GM23338 (cell line): ENCODE measurements around the gene STRN4. TPM values are rescaled to one million over a fixed set of nuclear protein-coding genes. Genes with fewer than 3 reads are reported as not detected.

Source experiments
- ATAC-seq: fragments of 200-7000 bp; cut with Tn5 transposase; 3 replicates; pipeline ENCODE4 v1.9.1; 2020
- DNase-seq: peaks from one replicate; pipeline ENCODE4 v3.0.0-alpha.2; 2015; ENCODE audit warnings: low spot score
- H2AFZ ChIP-seq: fragments of 200-600 bp; sonication (generic); 2 replicates; pipeline ENCODE4 v1.8.0; 2016; ENCODE audit warnings: antibody characterized with exemption, mild to moderate bottlenecking, moderate library complexity
- H3F3A ChIP-seq: fragments of 200-600 bp; sonication (generic); replicated peaks from 2 replicates; pipeline ENCODE4 v1.8.0; 2017; ENCODE audit warnings: antibody characterized with exemption, mixed run types, low read depth
- H3K27ac ChIP-seq: fragments of 200-600 bp; sonication (generic); 2 replicates; pipeline ENCODE4 v1.6.1; 2016; ENCODE audit warnings: low read depth
- H3K27me3 ChIP-seq: fragments of 200-600 bp; sonication (generic); 2 replicates; pipeline ENCODE4 v1.8.0; 2016; ENCODE audit warnings: mild to moderate bottlenecking, mixed run types, moderate library complexity; ENCODE audit not compliant: insufficient read depth
- H3K36me3 ChIP-seq: fragments of 200-600 bp; sonication (generic); 2 replicates; pipeline ENCODE4 v1.8.0; 2016; ENCODE audit warnings: mild to moderate bottlenecking; ENCODE audit not compliant: insufficient read depth
- H3K4me1 ChIP-seq: fragments of 200-600 bp; sonication (generic); 2 replicates; pipeline ENCODE4 v1.8.0; 2016; ENCODE audit warnings: mild to moderate bottlenecking, moderate library complexity; ENCODE audit not compliant: insufficient read depth
- H3K4me2 ChIP-seq: fragments of 200-600 bp; sonication (generic); 2 replicates; pipeline ENCODE4 v1.7.1; 2017; ENCODE audit warnings: mixed run types
- H3K4me3 ChIP-seq: fragments of 200-600 bp; sonication (generic); 2 replicates; pipeline ENCODE4 v1.6.1; 2016; ENCODE audit warnings: mixed run types
- H3K79me2 ChIP-seq: fragments of 200-600 bp; sonication (generic); replicated peaks from 2 replicates; pipeline ENCODE4 v1.8.0; 2017; ENCODE audit warnings: mild to moderate bottlenecking; ENCODE audit not compliant: insufficient read depth
- H3K9me2 ChIP-seq: fragments of 200-600 bp; sonication (generic); 2 replicates; pipeline ENCODE4 v1.8.0; 2017; ENCODE audit not compliant: insufficient read depth
- H4K20me1 ChIP-seq: fragments of 200-600 bp; sonication (generic); replicated peaks from 2 replicates; pipeline ENCODE4 v1.8.0; 2017; ENCODE audit warnings: mild to moderate bottlenecking; ENCODE audit not compliant: insufficient read depth
- H3K27ac Mint-ChIP-seq: 2 replicates; pipeline ENCODE4 v1.8.0; 2020; ENCODE audit warnings: inconsistent platforms, mild to moderate bottlenecking, moderate library complexity, mixed read lengths
- H3K27me3 Mint-ChIP-seq: 3 replicates; pipeline ENCODE4 v1.8.0; 2022; ENCODE audit warnings: low read depth, mild to moderate bottlenecking, moderate library complexity, mixed read lengths, inconsistent platforms; ENCODE audit not compliant: insufficient read depth, poor library complexity
- H3K36me3 Mint-ChIP-seq: 3 replicates; pipeline ENCODE4 v1.8.0; 2021; ENCODE audit warnings: low read depth, mild to moderate bottlenecking, inconsistent platforms, moderate library complexity, mixed read lengths
- H3K4me1 Mint-ChIP-seq: 3 replicates; pipeline ENCODE4 v1.8.0; 2020; ENCODE audit warnings: mild to moderate bottlenecking, inconsistent platforms, mixed read lengths
- H3K4me3 Mint-ChIP-seq: 3 replicates; pipeline ENCODE4 v1.8.0; 2021; ENCODE audit warnings: moderate library complexity, mild to moderate bottlenecking, inconsistent platforms, mixed read lengths
- H3K9me3 Mint-ChIP-seq: 3 replicates; pipeline ENCODE4 v1.8.0; 2020; ENCODE audit warnings: moderate library complexity, mild to moderate bottlenecking, inconsistent platforms, mixed read lengths
- CTCF ChIP-seq, 2 experiments: fragments of 200-600 bp in 1 of 2; sonication (generic) in 1 of 2; conservative IDR thresholded peaks; 2 replicates each; pipeline versions ENCODE4 v1.5.1 to v1.6.1; 2016 to 2017; ENCODE audit warnings: antibody characterized with exemption in 2 of 2, low read depth in 2 of 2, mild to moderate bottlenecking in 2 of 2, moderate library complexity in 1 of 2
- EZH2phosphoT487 ChIP-seq: fragments of 200-600 bp; sonication (generic); IDR thresholded peaks from one replicate; pipeline ENCODE4 v1.8.1; 2018; ENCODE audit warnings: antibody characterized with exemption; ENCODE audit not compliant: unreplicated experiment
- POLR2AphosphoS5 ChIP-seq: IDR thresholded peaks from 2 replicates; pipeline ENCODE4 v1.6.1; 2016; ENCODE audit warnings: antibody characterized with exemption, low read depth
- ZNF462 ChIP-seq: fragments of 250-450 bp; sonication (Bioruptor Pico); IDR thresholded peaks from 2 replicates; pipeline ENCODE4 v1.5.0; 2020; ENCODE audit warnings: mild to moderate bottlenecking, moderate library complexity
- long read RNA-seq: library from polyadenylated mRNA; unstranded; transcript quantifications from one replicate; pipeline ENCODE4 v2.0.0, GENCODE V29; 2020; ENCODE audit not compliant: unreplicated experiment
- polyA plus RNA-seq: library from polyadenylated mRNA; unstranded; fragments of >200 nt; fragmentation: Nextera tagmentation; extraction: Ambion mirVana; gene quantifications from 2 replicates; pipeline ENCODE4 v1.2.1, GENCODE V29; 2016
- total RNA-seq: library from RNA; depleted of rRNA; stranded (reverse); fragments of >200 nt; shearing (Covaris generic); gene quantifications from 2 replicates; pipeline ENCODE4 v1.2.3, GENCODE V29; 2014; rRNA removed

The STRN4 gene
- 131 and 140 TPM in 2 replicates for total RNA-seq
- 58.0 and 62.1 TPM in 2 replicates for polyA plus RNA-seq
- long read RNA-seq, partial matches to known transcripts = 4 of 7 reads
- long read RNA-seq, other reads (novel, unspliced or antisense) = 0 of 7 reads

- H3K36me3 ChIP-seq = peaks cover 4% of the 10 kb centered on the region; the same call in 1 of the 2 replicates
- H3K27me3 Mint-ChIP-seq = peaks cover 25% of the 10 kb centered on the region
- ATAC-seq (peak; percentile 14), DNase-seq (peak; percentile 64)
- H3F3A ChIP-seq = 0 out of 2 replicates have a peak, but pooled peaks cover 14% of the 10 kb centered on the region
- H3K9me2 ChIP-seq = no peaks in the 10 kb centered on the region
- no peak within 1 kb of the TSS; the same call in 1 of the 2 replicates for H2AFZ ChIP-seq
- H3K27ac Mint-ChIP-seq = peak within 1 kb of the TSS; percentile 96
- H4K20me1 ChIP-seq = peaks cover 39% of the 10 kb centered on the region
- H3K36me3 Mint-ChIP-seq = peaks cover 36% of the 10 kb centered on the region
- peak within 1 kb of the TSS; percentile 98 for H3K4me3 Mint-ChIP-seq
- 0 out of 2 replicates have a peak within 1 kb of the TSS, but pooled peaks have one; percentile 5 for H3K27ac ChIP-seq
- H3K4me3 ChIP-seq = peak within 1 kb of the TSS; percentile 93
- H3K27me3 ChIP-seq = no peaks in the 10 kb centered on the region
- H3K4me1 ChIP-seq = peaks cover 10% of the 10 kb centered on the region; the same call in 1 of the 2 replicates
- H3K4me2 ChIP-seq = peak within 1 kb of the TSS; percentile 98
- H3K79me2 ChIP-seq = peaks cover 45% of the 10 kb centered on the region
- peak; percentile 37 for TF ChIP-seq POLR2AphosphoS5
- TF ChIP-seq CTCF (conservative IDR thresholded peaks at IDR 0.05; ENCODE audit: low read depth in 2 of 2) = no peak
- peaks cover 41% of the 10 kb centered on the region for H3K4me1 Mint-ChIP-seq
- no peaks in the 10 kb centered on the region; the same call in 2 of the 3 replicates for H3K9me3 Mint-ChIP-seq
These were observed at the start of gene STRN4 for GRCh38 chr19:46746281-46747057. Gene STRN4, minus strand, starts transcription at chr19:46746450. Its CDS starts 20 bp downstream, at chr19:46746430.

- H3K79me2 ChIP-seq = peaks cover 14% of the 10 kb centered on the region
- peaks cover 8% of the 10 kb centered on the region; the same call in 1 of the 2 replicates for H3F3A ChIP-seq
- H3K4me3 ChIP-seq = no peak overlapping the region
- Mint-ChIP-seq H3K27ac (no peak overlapping the region), H3K9me3 (0 out of 3 replicates have a peak, but pooled peaks cover 4% of the 10 kb centered on the region), H3K36me3 (peaks cover 7% of the 10 kb centered on the region), H3K4me3 (no peak overlapping the region), H3K4me1 (peaks cover 6% of the 10 kb centered on the region; the same call in 2 of the 3 replicates), H3K27me3 (peaks cover 27% of the 10 kb centered on the region)
- DNase-seq (no peak), ATAC-seq (no peak)
- no peak overlapping the region for H3K4me2 ChIP-seq
- peaks cover 6% of the 10 kb centered on the region for H3K27me3 ChIP-seq
- H2AFZ ChIP-seq = no peak overlapping the region
- H3K27ac ChIP-seq = no peak overlapping the region
- 0 out of 2 replicates have a peak, but pooled peaks cover 2% of the 10 kb centered on the region for H4K20me1 ChIP-seq
- H3K9me2 ChIP-seq = no peaks in the 10 kb centered on the region
- no peaks in the 10 kb centered on the region for H3K36me3 ChIP-seq
- H3K4me1 ChIP-seq = no peaks in the 10 kb centered on the region
- no peak for TF ChIP-seq EZH2phosphoT487
- TF ChIP-seq POLR2AphosphoS5 = no peak
- TF ChIP-seq ZNF462 (CRISPR knock-in tag) = no peak
- TF ChIP-seq CTCF (conservative IDR thresholded peaks at IDR 0.05; ENCODE audit: low read depth in 2 of 2) = no peak
These were observed 45.7 kb upstream of the STRN4 start for GRCh38 chr19:46791944-46792343.
